Mesothelial cell of epicardium (in vitro differentiated cells): ENCODE measurements around the gene CASKIN2. TPM values are rescaled to one million over a fixed set of nuclear protein-coding genes. Genes with fewer than 3 reads are reported as not detected.

ENCODE experiments used
- DNase-seq, 2 experiments: peaks; one replicate each; pipeline ENCODE4 v3.0.0; 2021; ENCODE audit warnings: low spot score in 2 of 2; ENCODE audit not compliant: unreplicated experiment in 2 of 2
- H3K27ac Mint-ChIP-seq: 2 replicates; pipeline ENCODE4 v1.8.0; 2021; ENCODE audit warnings: mixed read lengths
- H3K27me3 Mint-ChIP-seq: 2 replicates; pipeline ENCODE4 v1.8.0; 2021; ENCODE audit warnings: low read depth, mixed read lengths
- H3K36me3 Mint-ChIP-seq: 2 replicates; pipeline ENCODE4 v1.8.0; 2021; ENCODE audit warnings: mixed read lengths
- H3K4me1 Mint-ChIP-seq: 2 replicates; pipeline ENCODE4 v1.8.0; 2021; ENCODE audit warnings: mixed read lengths
- H3K4me3 Mint-ChIP-seq: 2 replicates; pipeline ENCODE4 v1.8.0; 2021; ENCODE audit warnings: mild to moderate bottlenecking, moderate library complexity, mixed read lengths
- H3K9me3 Mint-ChIP-seq: 2 replicates; pipeline ENCODE4 v1.8.0; 2021; ENCODE audit warnings: mixed read lengths
- total RNA-seq: library from RNA; stranded (reverse); gene quantifications from 3 replicates; pipeline ENCODE4 v1.2.1, GENCODE V29; 2021
- TF ChIP-seq, protein P1 (sequence below): fragments of 200-600 bp; sonication (generic); IDR thresholded peaks from one replicate; pipeline ENCODE4 v1.5.0; 2021; ENCODE audit warnings: antibody characterized with exemption; ENCODE audit not compliant: unreplicated experiment

CASKIN2 gene
- total RNA-seq, 1 donor from 2014 or later = 37.4 TPM

DNA sequence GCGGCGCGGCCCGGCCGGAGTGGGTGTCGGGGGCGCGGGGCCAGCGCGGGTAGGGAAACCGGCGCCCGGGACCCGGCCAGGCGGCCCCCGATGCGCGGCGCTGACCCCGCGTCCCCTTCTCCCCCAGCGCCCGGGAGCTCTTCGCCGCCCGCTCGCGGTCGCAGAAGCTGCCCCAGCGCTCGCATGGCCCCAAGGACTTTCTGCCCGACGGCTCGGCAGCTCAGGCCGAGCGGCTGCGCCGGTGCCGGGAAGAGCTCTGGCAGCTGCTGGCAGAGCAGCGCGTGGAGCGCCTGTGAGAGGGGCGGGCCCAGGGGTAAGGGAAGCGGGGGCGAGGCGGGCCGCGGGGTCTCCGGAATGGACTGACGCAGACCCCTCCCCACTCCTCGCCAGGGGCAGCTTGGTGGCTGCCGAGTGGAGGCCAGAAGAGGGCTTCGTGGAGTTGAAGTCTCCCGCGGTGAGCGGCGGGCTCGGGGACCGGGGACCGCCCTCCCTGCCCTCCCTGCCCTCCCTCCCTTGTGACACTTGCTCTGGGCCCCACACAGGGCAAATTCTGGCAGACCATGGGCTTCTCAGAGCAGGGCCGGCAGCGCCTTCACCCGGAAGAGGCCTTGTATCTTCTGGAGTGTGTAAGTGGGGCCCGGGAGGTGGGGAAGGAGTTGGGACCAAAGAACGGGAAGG is 1.4 kb upstream of the CASKIN2 start:
- peaks cover 35% of the 10 kb centered on the region for H3K4me1 Mint-ChIP-seq
- peak overlapping the region; percentile 47 for H3K27ac Mint-ChIP-seq
- DNase-seq = peak in 1 of 2 experiments; percentile 64
- no peaks in the 10 kb centered on the region for H3K27me3 Mint-ChIP-seq
- no peaks in the 10 kb centered on the region for H3K9me3 Mint-ChIP-seq
- H3K4me3 Mint-ChIP-seq = peak overlapping the region; percentile 77
- peaks cover 5% of the 10 kb centered on the region for H3K36me3 Mint-ChIP-seq
- TF ChIP-seq, protein P1, sequence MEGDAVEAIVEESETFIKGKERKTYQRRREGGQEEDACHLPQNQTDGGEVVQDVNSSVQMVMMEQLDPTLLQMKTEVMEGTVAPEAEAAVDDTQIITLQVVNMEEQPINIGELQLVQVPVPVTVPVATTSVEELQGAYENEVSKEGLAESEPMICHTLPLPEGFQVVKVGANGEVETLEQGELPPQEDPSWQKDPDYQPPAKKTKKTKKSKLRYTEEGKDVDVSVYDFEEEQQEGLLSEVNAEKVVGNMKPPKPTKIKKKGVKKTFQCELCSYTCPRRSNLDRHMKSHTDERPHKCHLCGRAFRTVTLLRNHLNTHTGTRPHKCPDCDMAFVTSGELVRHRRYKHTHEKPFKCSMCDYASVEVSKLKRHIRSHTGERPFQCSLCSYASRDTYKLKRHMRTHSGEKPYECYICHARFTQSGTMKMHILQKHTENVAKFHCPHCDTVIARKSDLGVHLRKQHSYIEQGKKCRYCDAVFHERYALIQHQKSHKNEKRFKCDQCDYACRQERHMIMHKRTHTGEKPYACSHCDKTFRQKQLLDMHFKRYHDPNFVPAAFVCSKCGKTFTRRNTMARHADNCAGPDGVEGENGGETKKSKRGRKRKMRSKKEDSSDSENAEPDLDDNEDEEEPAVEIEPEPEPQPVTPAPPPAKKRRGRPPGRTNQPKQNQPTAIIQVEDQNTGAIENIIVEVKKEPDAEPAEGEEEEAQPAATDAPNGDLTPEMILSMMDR = no peak

DNA sequence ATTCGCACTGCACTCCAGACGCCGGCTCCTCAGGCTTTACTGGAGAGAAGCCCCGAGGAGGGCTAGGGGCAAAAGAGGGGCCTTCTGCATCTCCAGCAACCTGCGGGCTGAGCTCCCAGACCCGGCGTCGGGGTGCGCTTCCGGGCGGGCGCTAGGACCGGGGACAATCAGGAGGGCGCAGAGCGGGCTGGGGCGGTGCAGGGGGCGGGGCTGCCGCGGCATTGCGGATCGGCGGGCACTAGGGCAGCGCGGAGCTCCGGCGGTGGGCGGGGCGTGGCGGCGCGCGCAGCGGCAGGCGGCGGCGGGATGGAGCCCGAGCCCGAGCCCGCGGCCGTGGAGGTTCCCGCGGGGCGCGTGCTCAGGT is 900 bp upstream of the CASKIN2 start, which contains the start of gene TSEN54:
TSEN54 (plus strand) TSS at position 274 of the 364 bp plus-strand sequence; CDS start at position 307, 33 bp downstream.
- Mint-ChIP-seq H3K4me1 (peaks cover 37% of the 10 kb centered on the region), H3K9me3 (no peaks in the 10 kb centered on the region), H3K27me3 (no peaks in the 10 kb centered on the region), H3K4me3 (peak within 1 kb of the TSS; percentile 84), H3K36me3 (peaks cover 5% of the 10 kb centered on the region), H3K27ac (peak within 1 kb of the TSS; percentile 89)
- DNase-seq = peak; percentile 89 to 92
- TF ChIP-seq, protein P1 = no peak

DNA sequence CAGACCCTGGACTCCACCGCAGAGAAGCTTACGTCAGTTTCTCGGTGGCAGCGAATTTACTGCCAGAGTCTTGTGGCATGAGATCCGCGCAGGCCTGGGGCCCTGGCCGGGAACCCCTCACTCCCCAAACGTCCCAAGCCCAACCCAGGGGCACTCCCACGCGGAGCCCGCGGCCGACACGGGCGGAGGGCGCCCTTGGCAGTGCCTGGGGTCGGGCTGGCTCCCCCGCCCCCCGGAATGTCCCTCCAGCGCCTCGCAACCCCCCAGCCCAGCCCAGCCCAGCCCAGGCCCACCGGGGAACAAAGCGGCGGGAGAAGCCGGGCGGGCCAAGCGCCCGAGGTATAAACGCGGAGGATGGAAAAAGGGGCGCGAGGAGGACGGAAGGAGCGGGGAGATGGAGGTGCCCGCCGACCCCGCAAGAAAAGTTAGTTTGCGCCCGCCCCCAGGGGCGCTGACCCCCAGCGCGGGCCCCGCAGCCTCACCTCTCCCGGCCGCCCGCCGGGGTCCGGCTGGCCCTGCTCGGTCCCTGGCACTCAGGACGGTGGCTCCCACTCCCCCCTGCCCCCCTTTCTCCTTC is 330 bp downstream of the CASKIN2 start:
- no peaks in the 10 kb centered on the region for H3K9me3 Mint-ChIP-seq
- H3K27ac Mint-ChIP-seq = no peak overlapping the region
- DNase-seq = peak in 1 of 2 experiments; percentile 57

GRCh38 chr17:75514299-75514918 is 928 bp downstream of the CASKIN2 start:
- Mint-ChIP-seq H3K27me3 (no peaks in the 10 kb centered on the region), H3K36me3 (peaks cover 2% of the 10 kb centered on the region), H3K9me3 (no peaks in the 10 kb centered on the region), H3K4me1 (peaks cover 41% of the 10 kb centered on the region), H3K27ac (peak overlapping the region; percentile 59), H3K4me3 (peak overlapping the region; percentile 84)
- TF ChIP-seq, protein P1 = no peak
- DNase-seq = no peak

More for the DNA sequence above, 330 bp downstream of the CASKIN2 start:
- Mint-ChIP-seq H3K4me3 (peak overlapping the region; percentile 84), H3K4me1 (peaks cover 37% of the 10 kb centered on the region), H3K36me3 (peaks cover 5% of the 10 kb centered on the region), H3K27me3 (no peaks in the 10 kb centered on the region)
- TF ChIP-seq, protein P1 = no peak

GRCh38 chr17:75513641-75514000 is 1.7 kb downstream of the CASKIN2 start:
- Mint-ChIP-seq H3K27ac (no peak overlapping the region), H3K4me1 (peaks cover 49% of the 10 kb centered on the region), H3K27me3 (no peaks in the 10 kb centered on the region), H3K4me3 (peak overlapping the region; percentile 84), H3K36me3 (peaks cover 1% of the 10 kb centered on the region), H3K9me3 (no peaks in the 10 kb centered on the region)
- TF ChIP-seq, protein P1 = no peak
- DNase-seq = no peak
